Activated T-helper 9 cell treated with anti-CD3 and anti-CD28 coated beads, Interleukin-2, amount 50 U/mL, for 16 hours (primary cell): Measurements from ENCODE around the gene ERMP1.
"Not testable (repeated sequence)": the region's sequence is repeated elsewhere in the genome, so short reads cannot be mapped to it uniquely, and the experiment has no call there.

Experiments
- DNase-seq: peaks from one replicate; pipeline ENCODE4 v3.0.0-alpha.2; 2020; ENCODE audit warnings: low read depth

ERMP1 gene

GRCh38 chr9:5817862-5818261 lies 15.1 kb downstream of the ERMP1 start:
- DNase-seq = no peak

- DNase-seq = no peak
Measured at GRCh38 chr9:5815461-5815860, 17.5 kb downstream of the ERMP1 start.

- no peak for DNase-seq
Measured at GRCh38 chr9:5813824-5814223, 19.1 kb downstream of the ERMP1 start.

- DNase-seq = no peak
Measured at GRCh38 chr9:5811751-5812150, 21.2 kb downstream of the ERMP1 start.

- no peak for DNase-seq
Measured at GRCh38 chr9:5805478-5805877, 27.4 kb downstream of the ERMP1 start.

- no peak for DNase-seq
Measured at GRCh38 chr9:5801739-5802113, 31.2 kb downstream of the ERMP1 start.

- no peak for DNase-seq
Measured at GRCh38 chr9:5800969-5801738, 31.8 kb downstream of the ERMP1 start.

GRCh38 chr9:5800378-5800777 lies 32.5 kb downstream of the ERMP1 start:
- DNase-seq = not testable (repeated sequence)

GRCh38 chr9:5799314-5799713 lies 33.6 kb downstream of the ERMP1 start:
- DNase-seq = no peak

GRCh38 chr9:5798581-5798980 lies 34.3 kb downstream of the ERMP1 start:
- no peak for DNase-seq

- no peak for DNase-seq
Measured at GRCh38 chr9:5796298-5796697, 36.6 kb downstream of the ERMP1 start.

GRCh38 chr9:5793812-5794211 lies 39.1 kb downstream of the ERMP1 start:
- DNase-seq = no peak

GRCh38 chr9:5791870-5792269 lies 41.0 kb downstream of the ERMP1 start:
- DNase-seq = no peak

GRCh38 chr9:5790923-5791322 lies 42.0 kb downstream of the ERMP1 start:
- DNase-seq = no peak

GRCh38 chr9:5789489-5789888 lies 43.4 kb downstream of the ERMP1 start:
- DNase-seq = no peak

GRCh38 chr9:5787759-5788302 lies 45.1 kb downstream of the ERMP1 start:
- no peak for DNase-seq

- DNase-seq = no peak
Measured at GRCh38 chr9:5787220-5787619, 45.7 kb downstream of the ERMP1 start.

- no peak for DNase-seq
Measured at GRCh38 chr9:5786370-5787127, 46.4 kb downstream of the ERMP1 start.

- no peak for DNase-seq
Measured at GRCh38 chr9:5784526-5785315, 48.2 kb downstream of the ERMP1 start.

- no peak for DNase-seq
Measured at GRCh38 chr9:5783982-5784381, 48.9 kb downstream of the ERMP1 start.

GRCh38 chr9:5783420-5783819 lies 49.5 kb downstream of the ERMP1 start:
- DNase-seq = not testable (repeated sequence)

GRCh38 chr9:5779705-5780218 lies 53.2 kb downstream of the ERMP1 start:
- not testable (repeated sequence) for DNase-seq
